NCI-H345 treated with DMSO at 0.1 percent for 48 hours (cell line): ENCODE results near the gene RAI14.

Experiments used
- DNase-seq: peaks from one replicate; lab custom pipeline; 2025; ENCODE audit not compliant: unreplicated experiment; lab: John Stamatoyannopoulos, UW

The RAI14 gene

DNA sequence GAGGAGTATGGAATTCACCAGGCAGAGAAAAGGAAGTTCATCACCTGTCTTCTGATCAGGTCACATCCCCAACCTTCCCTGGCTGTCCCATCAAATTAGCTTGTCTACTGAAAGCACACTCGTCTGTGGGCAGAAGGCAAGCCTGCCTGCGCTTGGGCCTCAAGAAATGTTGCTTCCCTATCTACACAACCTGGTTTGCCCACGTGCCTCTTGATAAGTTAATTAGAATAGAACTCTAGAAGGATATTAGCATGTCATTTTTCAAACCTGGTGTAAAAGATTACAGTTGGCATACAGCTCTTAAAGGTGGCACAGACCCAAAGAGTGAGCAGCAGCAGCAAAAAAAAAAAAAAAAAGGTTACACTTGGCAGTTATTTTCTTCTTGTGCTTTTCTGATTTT is 188.0 kb downstream of the RAI14 start:
- DNase-seq = no peak

DNA sequence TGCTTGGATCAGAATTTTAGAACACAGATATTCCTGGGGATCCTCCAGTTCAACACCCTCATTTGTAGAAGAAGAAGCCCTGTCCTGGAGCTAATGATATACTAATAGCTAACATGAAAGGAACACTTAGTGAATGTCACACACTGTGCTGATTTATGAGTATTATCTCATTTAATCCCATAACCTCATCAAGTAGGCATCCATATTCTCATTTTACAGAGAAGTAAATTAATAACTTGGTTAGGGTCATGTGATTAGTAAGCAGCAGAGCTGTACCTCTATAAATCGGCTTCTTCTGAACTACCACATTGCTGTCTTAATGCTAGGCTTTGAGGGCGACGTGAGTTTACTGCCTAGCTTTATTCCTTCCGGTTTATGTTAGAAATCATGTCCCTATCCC is 188.9 kb downstream of the RAI14 start:
- DNase-seq = no peak

DNA sequence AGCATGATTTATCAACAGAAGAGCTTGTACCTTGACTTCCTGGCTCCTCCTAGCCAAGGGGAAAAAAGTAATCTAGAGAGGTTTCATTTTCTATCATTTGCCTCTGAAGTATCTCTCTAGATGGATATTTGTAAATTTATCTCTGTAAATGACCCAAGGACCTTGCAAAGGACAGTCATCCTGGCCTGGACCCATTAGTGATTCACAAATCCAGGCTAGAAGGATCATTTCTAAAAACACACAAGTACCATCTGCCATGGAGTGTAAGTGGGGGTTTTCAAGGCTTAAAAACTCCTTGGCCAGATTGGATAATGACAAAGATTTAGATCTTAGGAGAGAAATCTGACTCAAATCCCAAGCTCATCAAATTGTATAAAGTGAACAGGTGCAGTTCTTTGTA is 190.9 kb downstream of the RAI14 start:
- DNase-seq = no peak

DNA sequence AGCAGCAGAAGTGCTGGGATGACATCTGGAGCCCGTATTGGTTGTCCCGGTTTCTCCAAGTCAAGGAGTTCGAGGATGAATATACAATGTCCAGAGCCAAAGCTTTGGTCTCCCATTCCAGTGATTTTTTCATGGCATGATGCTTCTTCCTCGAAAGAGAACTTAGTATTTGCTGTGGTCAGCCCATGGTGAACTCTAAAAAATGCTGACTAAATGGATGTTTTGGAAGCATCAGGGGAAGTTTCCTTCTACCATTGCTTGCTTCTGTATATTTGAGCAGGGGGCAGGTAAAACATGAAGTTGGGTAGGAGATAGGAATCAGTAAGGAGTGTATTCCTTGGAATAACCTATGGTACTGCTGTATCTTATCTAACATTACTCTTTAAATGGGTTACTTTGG is 191.4 kb downstream of the RAI14 start:
- DNase-seq = no peak

DNA sequence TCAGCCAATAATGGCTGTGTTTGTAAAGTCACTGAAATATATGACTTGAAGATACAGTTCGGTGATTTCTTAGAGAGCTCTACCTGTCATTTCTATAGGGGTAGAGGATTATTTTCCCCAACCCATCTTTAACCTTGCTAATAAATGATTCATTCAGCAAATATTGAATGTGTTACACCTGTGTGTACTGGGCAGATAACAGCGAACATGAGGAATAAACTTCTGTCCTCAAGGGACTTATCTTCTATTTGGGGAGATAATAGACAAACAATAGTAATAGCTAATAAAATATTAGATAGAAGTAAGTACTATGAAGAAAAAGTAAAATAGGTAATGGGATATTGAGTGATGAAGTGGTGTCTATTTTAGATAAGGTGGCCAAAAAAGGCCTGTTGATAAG is 192.1 kb downstream of the RAI14 start:
- DNase-seq = no peak

DNA sequence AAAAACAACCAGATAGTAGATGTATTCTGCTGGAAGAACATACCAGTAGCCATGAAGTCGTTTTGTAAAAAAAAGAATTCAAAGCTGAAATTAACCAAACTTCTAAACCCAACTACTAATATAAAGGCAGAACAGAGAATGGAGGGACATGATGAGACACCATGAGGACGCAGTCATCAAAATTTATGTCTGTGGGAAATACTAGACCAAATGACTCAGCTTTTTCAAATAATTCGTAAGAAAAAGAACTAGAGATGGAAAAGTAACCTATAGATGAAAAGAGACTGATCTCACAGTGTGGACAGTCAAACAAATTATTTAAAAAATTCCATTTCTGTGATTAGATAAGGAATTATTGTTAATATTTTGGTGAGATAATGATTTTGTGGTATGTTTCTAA is 193.1 kb downstream of the RAI14 start:
- DNase-seq = no peak

DNA sequence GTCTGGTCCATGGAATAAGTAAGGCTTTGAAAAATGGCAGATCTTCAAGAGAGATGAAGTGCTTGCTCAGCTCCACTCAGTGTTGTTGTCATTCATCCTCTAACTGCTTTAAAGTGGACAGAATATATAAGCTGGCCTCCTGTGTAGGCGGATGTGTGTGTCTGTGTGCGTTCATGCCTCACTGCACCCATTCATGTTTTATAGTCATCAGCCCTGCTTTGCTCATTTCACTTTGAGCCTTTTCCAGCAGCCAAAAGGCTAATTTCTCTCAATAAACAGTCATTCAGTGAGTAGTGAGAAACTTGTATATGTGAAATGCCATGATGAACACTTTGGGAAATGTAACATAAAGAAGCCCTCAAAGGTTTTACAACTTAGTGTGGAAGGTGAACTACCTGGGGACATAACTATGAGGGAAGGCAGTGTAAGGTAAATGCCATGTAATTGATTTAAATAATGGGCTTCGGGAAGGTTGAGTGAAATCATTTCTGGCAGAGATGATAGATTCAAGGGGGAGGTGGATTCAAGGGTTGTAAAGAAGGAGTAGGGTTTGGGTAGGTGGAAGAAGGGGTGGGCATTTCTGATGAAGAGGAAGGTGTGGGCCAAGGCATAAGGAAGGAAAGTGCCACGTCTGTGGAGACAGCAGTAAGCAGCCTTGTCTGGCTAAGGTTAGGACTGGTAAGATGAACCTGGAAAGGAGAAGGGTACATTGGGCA is 198.5 kb downstream of the RAI14 start:
- DNase-seq = peak; percentile 61

DNA sequence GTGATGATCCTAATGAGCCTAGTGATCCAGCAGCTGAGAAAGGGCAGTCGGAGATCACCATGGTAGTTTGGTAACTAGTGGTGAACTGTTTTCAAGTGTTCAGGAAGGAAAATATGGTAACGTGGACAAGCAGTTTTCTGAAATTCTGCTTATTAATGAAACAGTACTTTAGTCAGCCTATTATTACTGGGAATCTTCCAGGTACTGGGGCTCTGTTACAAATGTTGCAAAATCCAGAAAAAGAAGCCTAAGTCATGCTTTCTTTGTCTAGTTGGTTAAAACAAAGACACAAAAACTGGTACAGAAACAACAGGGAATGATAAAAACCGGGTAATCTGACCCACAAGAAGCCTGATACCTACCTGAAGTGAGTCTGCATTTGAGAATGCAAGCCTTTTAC is 201.0 kb downstream of the RAI14 start:
- no peak for DNase-seq

DNA sequence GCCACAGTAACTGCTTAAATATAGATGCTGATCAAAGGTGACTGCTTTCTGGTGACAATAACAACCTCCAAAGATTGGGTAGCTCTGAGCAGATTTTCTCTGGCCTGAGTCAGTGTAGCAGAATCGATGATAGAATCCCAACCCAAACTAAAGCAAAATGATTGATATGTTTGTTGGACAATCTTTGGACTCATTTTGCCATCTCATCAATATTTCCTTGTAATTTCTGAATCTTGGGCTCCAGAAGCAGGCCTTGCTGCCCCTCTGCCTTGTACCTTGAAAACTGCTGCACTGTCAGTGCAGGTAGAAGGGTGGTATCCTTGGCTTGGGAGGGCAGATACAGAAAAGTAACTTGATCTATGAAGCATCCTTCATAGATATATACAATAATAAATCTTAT is 201.8 kb downstream of the RAI14 start:
- DNase-seq = no peak

DNA sequence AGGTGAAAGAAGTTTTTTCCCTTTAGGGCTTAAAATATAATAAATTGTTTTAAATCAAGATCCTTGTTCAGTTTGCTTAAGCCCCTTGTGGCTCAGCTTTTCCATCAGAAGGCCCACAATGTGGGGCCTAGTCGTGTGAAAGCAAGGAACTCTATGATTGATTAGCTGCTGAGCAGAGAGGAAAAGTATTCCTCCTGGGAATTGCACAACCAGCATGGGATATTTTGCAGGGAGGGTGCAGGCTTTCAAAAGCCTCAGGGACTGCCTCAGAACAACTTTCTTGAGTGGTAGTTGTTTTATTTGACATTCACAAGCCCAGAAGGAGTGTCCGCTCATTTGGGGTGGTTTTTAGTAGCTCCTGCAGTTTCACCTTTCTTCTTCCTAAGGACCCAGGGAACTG is 202.7 kb downstream of the RAI14 start:
- DNase-seq = no peak

DNA sequence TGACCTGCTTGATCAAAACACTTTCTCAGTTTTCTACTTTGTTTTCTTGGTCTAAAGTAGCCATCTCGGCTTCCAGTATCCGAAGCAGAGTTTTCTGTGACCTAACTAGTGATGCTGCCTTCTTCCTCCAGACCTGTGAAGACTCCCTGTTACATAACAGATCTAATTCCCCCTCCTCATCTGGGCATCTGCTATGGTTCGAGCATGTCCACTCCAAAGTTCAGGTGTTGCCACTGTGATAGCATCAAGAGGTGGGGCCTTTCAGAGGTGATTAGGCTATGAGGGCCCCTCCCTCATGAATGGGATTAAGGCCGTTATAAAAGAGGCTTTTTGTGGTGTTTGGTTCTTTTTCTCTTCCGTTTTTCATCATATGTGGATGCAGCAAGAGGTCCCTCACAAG is 203.1 kb downstream of the RAI14 start:
- DNase-seq = no peak

DNA sequence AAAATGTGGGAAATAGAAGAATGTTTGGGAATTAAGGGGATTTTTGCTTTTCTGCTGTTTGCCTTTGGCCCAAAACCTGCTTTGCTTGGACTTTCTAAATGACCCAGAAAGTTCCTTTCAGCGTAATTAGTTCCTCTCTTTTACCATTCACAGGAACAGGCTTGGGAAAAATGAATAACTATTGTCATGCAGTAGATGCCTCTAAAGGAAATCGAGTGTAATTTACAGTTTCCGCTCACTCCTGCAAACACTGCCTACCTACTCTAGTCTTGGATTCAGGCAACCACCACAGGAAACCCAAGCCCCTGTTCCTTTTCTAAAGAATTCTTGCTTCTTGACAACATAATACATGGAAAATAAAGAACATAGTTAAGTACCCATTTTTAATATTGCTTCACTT is 207.8 kb downstream of the RAI14 start:
- DNase-seq = no peak

DNA sequence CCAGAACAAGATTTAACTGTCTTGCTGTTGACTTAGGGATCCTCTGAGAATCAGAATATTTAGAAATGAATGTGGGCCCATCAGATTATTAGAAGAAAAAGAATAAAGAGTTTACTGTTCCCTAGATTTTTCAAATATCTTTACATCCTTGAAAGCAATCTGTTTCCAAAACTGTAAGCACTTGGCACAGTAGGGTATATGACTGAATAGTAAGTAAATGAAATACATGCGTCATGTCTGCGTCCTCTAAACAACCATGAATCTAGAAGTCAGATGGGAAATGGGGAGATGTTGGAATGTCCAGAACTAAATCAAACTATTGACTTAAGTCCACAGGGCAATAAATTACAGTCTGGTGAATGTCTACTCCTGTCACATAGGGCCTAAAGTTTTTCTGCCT is 209.0 kb downstream of the RAI14 start:
- DNase-seq = no peak

DNA sequence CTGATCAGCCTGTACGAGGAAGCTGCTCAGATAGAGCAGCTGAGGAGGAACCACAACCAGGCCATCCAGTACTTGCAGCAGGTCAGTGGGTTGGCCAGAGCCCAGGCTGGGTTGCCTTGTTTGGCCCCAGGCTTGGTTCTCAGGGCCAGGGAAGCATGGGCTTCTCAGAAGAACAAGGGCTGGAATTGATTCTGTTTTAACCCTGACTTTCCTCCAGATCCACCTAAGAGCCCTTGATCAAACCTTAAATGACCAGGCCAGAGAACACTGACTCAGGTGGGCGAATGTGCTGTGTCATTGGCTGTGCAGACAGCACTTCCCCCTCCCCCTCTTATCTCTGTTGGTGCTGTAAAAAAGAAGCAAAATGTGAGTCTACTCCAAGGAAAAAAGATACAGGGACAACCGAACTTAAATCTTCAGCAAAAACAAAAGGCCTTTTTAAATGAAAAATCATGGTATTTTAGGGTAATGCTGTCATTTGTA is 210.9 kb downstream of the RAI14 start:
- no peak for DNase-seq

DNA sequence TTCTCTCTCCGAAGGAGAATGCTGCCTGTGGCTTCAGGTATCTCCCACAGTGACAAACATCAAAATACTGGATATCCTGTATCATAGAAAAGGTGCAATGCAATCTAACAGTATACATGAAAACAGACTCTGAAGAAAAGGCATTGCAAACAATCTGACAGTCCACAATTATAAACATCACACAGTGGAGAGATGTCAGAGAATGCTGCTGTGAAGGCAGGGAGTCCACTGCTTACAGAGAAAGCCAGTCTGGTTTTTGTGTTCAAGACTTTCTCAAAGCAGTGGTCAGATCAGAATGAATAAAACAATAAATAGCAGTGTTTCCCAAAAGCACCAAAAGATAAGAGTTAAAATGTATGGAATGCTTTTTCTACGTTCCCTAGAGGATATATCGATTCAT is 211.5 kb downstream of the RAI14 start:
- DNase-seq = no peak

DNA sequence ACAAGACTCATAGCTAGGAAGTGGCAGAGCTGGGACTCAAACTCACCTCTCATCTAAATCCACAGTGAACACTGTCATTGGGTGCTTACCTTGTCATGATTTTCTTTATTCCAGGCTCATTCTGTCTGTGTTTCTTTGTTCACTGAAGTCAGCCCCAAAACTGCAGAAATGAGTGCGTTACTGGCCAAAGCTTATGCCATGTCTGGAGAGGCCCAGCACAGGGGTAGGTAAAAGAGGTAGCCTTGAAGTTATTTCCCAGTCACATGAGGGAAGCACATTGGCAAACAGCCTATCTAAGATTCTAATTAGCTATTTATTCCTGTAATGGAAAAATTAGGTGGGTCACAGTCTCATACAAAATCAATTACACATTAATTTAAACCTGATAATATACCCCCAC is 212.7 kb downstream of the RAI14 start:
- no peak for DNase-seq

DNA sequence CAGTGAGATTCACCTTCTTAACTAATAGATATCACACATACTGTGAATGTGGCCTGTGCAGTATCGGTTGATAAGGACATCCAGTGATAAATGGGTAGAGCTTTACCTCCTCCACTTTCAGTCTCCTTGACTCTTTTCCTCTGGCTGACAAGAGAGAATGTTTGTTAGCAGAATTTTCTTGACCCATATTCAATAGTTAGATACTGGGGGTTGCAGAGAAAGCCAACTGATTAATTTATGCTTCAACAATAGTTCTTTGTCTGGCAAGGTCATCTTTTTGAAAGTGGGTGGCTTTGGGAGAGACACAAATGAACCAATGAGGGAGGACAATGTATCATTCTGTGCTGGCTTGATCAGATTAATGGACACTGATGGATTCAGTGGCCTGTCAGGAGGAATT is 213.1 kb downstream of the RAI14 start:
- DNase-seq = no peak

DNA sequence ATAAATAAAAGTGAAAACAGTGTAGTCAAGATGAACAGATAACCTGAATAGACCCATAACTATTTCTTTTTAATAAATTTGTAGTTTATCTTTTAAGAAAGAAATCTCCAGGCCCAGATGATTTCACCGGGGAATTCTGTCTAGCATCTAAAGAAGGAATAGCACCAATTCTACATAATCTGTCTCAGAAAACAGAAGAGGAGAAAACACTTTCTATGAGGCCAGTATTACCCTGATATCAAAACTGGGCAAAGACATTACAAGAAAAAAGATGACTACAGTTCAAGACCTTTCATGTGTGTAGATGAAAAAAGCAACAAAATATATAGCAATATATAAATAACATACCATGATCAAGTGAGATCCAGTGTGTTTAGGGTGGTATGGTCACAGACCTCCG is 214.3 kb downstream of the RAI14 start:
- DNase-seq = no peak

DNA sequence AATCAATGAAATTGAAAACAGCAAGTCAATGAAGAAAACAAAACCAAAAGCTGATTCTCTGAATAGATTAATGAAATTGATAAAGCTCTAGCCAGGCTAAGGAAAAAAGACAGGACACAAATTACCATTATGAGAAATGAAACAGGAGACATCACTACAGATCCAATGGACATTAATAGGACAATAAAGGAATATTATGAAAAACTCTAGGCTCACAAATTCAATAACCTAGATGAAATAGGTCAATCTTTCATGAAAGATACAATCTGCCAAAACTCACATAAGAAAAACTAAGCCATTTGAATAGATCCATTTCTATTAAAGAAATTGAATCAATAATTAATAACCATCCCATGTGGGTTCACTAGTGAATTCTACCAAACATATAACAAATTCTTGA is 220.1 kb downstream of the RAI14 start:
- DNase-seq = no peak

DNA sequence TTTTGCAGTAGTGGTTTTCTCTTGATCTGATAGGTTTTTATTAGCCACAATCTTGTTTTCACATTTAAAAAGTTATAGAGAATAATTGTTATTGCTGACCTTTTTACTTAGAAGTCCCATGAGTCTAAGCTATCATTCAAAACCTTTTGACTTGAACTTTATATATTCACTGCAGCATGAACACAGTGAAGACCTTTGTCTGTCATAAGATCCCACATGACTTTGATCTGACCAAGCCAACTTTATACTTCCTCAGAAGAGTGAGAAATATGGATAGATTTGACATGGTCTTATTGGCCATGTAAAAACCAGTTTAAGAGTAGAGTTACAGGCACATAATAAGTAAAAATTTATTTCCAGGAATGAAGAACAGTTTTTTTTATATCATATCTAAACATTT is 225.1 kb downstream of the RAI14 start:
- no peak for DNase-seq
